ENCODE measurements around the gene VTI1B. TPM values are rescaled to one million over a fixed set of nuclear protein-coding genes. Genes with fewer than 3 reads are reported as not detected.
"Not testable (repeated sequence)": the region's sequence is repeated elsewhere in the genome, so short reads cannot be mapped to it uniquely, and the experiment has no call there.

VTI1B gene
- total and polyA plus RNA-seq, 4 donors: 43.9 to 105 (median 67.5) TPM

- TF ChIP-seq, protein P1, sequence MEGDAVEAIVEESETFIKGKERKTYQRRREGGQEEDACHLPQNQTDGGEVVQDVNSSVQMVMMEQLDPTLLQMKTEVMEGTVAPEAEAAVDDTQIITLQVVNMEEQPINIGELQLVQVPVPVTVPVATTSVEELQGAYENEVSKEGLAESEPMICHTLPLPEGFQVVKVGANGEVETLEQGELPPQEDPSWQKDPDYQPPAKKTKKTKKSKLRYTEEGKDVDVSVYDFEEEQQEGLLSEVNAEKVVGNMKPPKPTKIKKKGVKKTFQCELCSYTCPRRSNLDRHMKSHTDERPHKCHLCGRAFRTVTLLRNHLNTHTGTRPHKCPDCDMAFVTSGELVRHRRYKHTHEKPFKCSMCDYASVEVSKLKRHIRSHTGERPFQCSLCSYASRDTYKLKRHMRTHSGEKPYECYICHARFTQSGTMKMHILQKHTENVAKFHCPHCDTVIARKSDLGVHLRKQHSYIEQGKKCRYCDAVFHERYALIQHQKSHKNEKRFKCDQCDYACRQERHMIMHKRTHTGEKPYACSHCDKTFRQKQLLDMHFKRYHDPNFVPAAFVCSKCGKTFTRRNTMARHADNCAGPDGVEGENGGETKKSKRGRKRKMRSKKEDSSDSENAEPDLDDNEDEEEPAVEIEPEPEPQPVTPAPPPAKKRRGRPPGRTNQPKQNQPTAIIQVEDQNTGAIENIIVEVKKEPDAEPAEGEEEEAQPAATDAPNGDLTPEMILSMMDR (IDR thresholded peaks at IDR 0.05; ENCODE audit: control extremely low read depth, extremely low read depth): peak; percentile 77
- Histone ChIP-seq H3K4me3 (no peak overlapping the region), H3K4me1 (ENCODE audit: control insufficient read depth in 5 of 5, insufficient read depth in 5 of 5, low read length in 5 of 5) (no peaks in the 10 kb centered on the region), H3K9ac (ENCODE audit: insufficient read depth in 1 of 2, low read length in 2 of 2) (no peak overlapping the region), H3K27ac (ENCODE audit: low read depth in 1 of 2, low read length in 1 of 2) (no peak overlapping the region), H3K9me3 (ENCODE audit: control insufficient read depth in 4 of 4, insufficient read depth in 3 of 4, low read length in 3 of 4) (peaks cover 0 to 5% (median 0%) of the 10 kb centered on the region in 4 donors), H3K27me3 (ENCODE audit: control insufficient read depth in 3 of 3, insufficient read depth in 3 of 3, low read length in 2 of 3) (no peaks in the 10 kb centered on the region), H3K36me3 (ENCODE audit: control insufficient read depth in 4 of 4, insufficient read depth in 4 of 4, low read length in 4 of 4) (no peaks in the 10 kb centered on the region)
- WGBS, 2 donors: 0% methylated on average over 3 of the region's 3 CpGs
- DNase-seq (peak; percentile 31 to 73 (median 71)), ATAC-seq (ENCODE audit: insufficient read depth, low FRiP score) (peak; percentile 79)
Observed at GRCh38 chr14:67704484-67705089, 30.2 kb upstream of the VTI1B start.

- no peak for ATAC-seq (ENCODE audit: insufficient read depth, low FRiP score)
- Histone ChIP-seq H3K9ac (ENCODE audit: insufficient read depth in 1 of 2, low read length in 2 of 2) (no peak overlapping the region), H3K4me3 (no peak overlapping the region), H3K27ac (ENCODE audit: low read depth in 1 of 2, low read length in 1 of 2) (no peak overlapping the region), H3K27me3 (ENCODE audit: control insufficient read depth in 3 of 3, insufficient read depth in 3 of 3, low read length in 2 of 3) (no peaks in the 10 kb centered on the region), H3K36me3 (ENCODE audit: control insufficient read depth in 4 of 4, insufficient read depth in 4 of 4, low read length in 4 of 4) (no peaks in the 10 kb centered on the region), H3K9me3 (ENCODE audit: control insufficient read depth in 4 of 4, insufficient read depth in 3 of 4, low read length in 3 of 4) (peaks cover 0 to 2% (median 0%) of the 10 kb centered on the region in 4 donors), H3K4me1 (ENCODE audit: control insufficient read depth in 5 of 5, insufficient read depth in 5 of 5, low read length in 5 of 5) (no peaks in the 10 kb centered on the region)
- TF ChIP-seq, protein P1 (IDR thresholded peaks at IDR 0.05; ENCODE audit: control extremely low read depth, extremely low read depth): no peak
- DNase-seq: no peak
- 30 to 33% methylated on average over 3 of the region's 3 CpGs for WGBS, 2 donors
Observed at GRCh38 chr14:67703997-67704396, 29.6 kb upstream of the VTI1B start.

GRCh38 chr14:67701492-67701891, 27.1 kb upstream of the VTI1B start, which contains the start of gene RDH12:
RDH12 (plus strand) TSS chr14:67701886; CDS start chr14:67722643, 20,757 bp downstream.
- not testable (repeated sequence) for H3K27ac ChIP-seq (ENCODE audit: low read depth in 1 of 2, low read length in 1 of 2); H3K9me3 ChIP-seq (ENCODE audit: control insufficient read depth in 4 of 4, insufficient read depth in 3 of 4, low read length in 3 of 4); H3K9ac ChIP-seq (ENCODE audit: insufficient read depth in 1 of 2, low read length in 2 of 2); DNase-seq; H3K36me3 ChIP-seq (ENCODE audit: control insufficient read depth in 4 of 4, insufficient read depth in 4 of 4, low read length in 4 of 4); ATAC-seq (ENCODE audit: insufficient read depth, low FRiP score); H3K27me3 ChIP-seq (ENCODE audit: control insufficient read depth in 3 of 3, insufficient read depth in 3 of 3, low read length in 2 of 3); H3K4me1 ChIP-seq (ENCODE audit: control insufficient read depth in 5 of 5, insufficient read depth in 5 of 5, low read length in 5 of 5); H3K4me3 ChIP-seq
- 84 to 94% methylated on average over 8 of the region's 8 CpGs for WGBS, 2 donors

DNA sequence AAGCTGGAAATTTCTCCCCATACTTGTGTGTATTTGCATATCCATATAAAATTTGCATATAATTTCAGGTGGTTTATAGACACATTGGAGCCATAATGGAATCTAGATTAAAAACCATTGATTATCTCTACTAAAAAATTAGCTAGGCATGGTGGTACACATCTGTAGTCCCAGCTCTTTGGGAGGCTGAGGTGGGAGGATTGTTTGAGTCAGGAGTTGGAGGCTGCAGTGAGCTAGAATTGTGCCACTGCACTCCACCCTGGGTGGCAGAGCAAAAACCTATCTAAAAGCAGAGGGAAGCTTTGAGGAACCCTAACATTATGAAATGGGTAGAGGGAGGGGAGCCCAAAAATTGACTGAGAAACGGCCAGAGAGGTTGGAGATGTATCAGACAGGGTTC, 23.7 kb upstream of the VTI1B start:
- H3K4me1 ChIP-seq (ENCODE audit: control insufficient read depth in 5 of 5, insufficient read depth in 5 of 5, low read length in 5 of 5): peaks cover 0 to 4% (median 0%) of the 10 kb centered on the region in 5 donors
- H3K36me3 ChIP-seq (ENCODE audit: control insufficient read depth in 4 of 4, insufficient read depth in 4 of 4, low read length in 4 of 4): peaks cover 0 to 1% (median 0%) of the 10 kb centered on the region in 4 donors
- TF ChIP-seq, protein P1 (IDR thresholded peaks at IDR 0.05; ENCODE audit: control extremely low read depth, extremely low read depth): no peak
- no peaks in the 10 kb centered on the region for H3K9me3 ChIP-seq (ENCODE audit: control insufficient read depth in 4 of 4, insufficient read depth in 3 of 4, low read length in 3 of 4)
- H3K9ac ChIP-seq (ENCODE audit: insufficient read depth in 1 of 2, low read length in 2 of 2): no peak overlapping the region
- H3K27me3 ChIP-seq (ENCODE audit: control insufficient read depth in 3 of 3, insufficient read depth in 3 of 3, low read length in 2 of 3): no peaks in the 10 kb centered on the region
- DNase-seq (no peak), ATAC-seq (ENCODE audit: insufficient read depth, low FRiP score) (no peak)
- H3K4me3 ChIP-seq: no peak overlapping the region
- WGBS, 2 donors: 71 to 78% methylated on average over 1 of the region's 1 CpG
- H3K27ac ChIP-seq (ENCODE audit: low read depth in 1 of 2, low read length in 1 of 2): no peak overlapping the region
